ENCODE measurements around the gene KRTAP12-2.
"Not testable (repeated sequence)": the region's sequence is repeated elsewhere in the genome, so short reads cannot be mapped to it uniquely, and the experiment has no call there.

Gene KRTAP12-2

DNA sequence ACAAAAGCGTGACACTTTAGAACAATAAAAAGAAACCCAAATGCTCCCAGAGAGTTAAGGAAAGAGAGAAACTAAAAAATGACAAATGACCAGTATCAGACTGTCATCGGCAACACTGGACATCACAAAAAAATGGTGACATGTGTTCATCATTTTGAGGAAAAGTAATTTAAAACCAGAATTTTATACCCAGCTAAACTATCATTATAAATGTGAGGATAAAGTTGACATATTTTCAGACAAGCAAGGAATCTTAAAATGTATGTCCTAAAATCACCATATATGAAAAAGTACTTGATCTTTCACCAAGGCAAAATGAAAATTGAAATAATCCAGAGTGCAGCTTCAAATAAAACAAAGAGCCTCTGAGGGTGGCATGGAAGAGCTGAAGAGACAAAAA lies 21.8 kb downstream of the KRTAP12-2 start:
- TF ChIP-seq, protein P1, sequence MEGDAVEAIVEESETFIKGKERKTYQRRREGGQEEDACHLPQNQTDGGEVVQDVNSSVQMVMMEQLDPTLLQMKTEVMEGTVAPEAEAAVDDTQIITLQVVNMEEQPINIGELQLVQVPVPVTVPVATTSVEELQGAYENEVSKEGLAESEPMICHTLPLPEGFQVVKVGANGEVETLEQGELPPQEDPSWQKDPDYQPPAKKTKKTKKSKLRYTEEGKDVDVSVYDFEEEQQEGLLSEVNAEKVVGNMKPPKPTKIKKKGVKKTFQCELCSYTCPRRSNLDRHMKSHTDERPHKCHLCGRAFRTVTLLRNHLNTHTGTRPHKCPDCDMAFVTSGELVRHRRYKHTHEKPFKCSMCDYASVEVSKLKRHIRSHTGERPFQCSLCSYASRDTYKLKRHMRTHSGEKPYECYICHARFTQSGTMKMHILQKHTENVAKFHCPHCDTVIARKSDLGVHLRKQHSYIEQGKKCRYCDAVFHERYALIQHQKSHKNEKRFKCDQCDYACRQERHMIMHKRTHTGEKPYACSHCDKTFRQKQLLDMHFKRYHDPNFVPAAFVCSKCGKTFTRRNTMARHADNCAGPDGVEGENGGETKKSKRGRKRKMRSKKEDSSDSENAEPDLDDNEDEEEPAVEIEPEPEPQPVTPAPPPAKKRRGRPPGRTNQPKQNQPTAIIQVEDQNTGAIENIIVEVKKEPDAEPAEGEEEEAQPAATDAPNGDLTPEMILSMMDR (conservative IDR thresholded peaks at IDR 0.05; ENCODE audit: low read depth, low read length): no peak

DNA sequence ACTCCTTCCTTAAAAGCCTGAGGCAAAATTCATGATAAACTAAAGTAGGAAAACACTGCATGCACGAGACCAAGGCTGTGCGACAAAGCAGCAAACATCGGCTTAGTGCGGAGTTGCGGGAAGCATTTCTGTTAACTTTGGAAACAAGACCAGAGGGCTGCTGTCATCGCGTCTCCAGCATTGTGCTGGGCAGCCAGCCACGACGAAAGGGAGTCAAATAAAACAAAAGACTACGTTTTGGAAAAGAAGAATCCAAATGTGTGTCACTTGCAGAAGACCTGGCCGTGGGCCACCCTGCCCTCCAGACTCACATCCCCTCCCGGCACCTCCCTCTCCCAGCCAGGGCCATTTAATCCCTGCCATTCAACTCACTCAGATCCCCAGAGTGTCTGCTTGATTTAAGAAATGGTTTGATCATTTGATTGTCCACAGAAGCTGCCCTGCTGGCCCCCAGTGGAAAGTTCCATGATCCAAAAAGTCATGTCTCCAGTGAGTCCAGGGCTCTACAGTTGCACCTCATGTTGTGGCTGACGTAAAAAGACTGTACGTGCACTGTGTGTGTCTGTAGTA lies 22.9 kb downstream of the KRTAP12-2 start:
- TF ChIP-seq, protein P1 (conservative IDR thresholded peaks at IDR 0.05; ENCODE audit: low read depth, low read length): no peak
- no peak for DNase-seq (ENCODE audit: low read depth)
- H3K4me3 ChIP-seq (ENCODE audit: low read length): no peak overlapping the region

More for the DNA sequence above, 21.8 kb downstream of the KRTAP12-2 start:
- no peak overlapping the region for H3K4me3 ChIP-seq (ENCODE audit: low read length)
- DNase-seq (ENCODE audit: low read depth): no peak

DNA sequence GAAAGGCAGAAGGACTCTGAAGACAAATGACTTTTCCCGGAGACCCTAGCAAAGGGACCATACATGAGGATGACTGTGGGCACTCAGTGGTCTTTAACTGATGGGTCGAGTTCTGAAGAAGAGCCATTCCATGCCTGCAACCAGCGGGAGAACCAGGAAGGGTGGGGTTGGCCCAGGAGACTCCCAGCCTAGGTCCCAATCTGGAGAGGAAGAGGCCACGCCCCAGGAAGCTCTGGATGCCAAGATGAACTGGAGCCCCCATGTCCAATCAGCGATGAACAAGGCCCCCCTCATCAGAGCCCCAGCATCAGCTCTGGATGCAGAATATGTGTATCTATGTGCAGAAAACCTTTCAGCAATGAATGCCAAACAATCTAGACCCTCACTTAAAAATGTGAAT lies 26.0 kb downstream of the KRTAP12-2 start:
- TF ChIP-seq, protein P1 (conservative IDR thresholded peaks at IDR 0.05; ENCODE audit: low read depth, low read length): no peak
- DNase-seq (ENCODE audit: low read depth): no peak
- no peak overlapping the region for H3K4me3 ChIP-seq (ENCODE audit: low read length)

DNA sequence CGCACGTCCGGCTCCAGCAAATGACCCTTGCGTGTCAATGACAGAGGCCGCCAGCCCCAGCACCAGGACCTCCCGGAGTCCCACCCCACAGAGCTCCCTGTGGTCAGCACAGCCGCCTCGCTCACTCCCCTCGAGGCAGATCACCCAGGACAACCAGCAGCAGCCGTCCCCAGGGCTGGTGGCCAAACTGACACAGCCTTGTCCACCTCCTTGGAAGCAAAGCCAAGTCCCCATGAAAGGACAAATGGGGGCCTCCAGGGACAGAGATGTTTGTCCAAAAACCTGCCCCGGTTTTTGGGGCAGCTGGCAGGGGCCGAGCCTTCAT lies 27.4 kb downstream of the KRTAP12-2 start:
- no peak for DNase-seq (ENCODE audit: low read depth)
- H3K4me3 ChIP-seq (ENCODE audit: low read length): no peak overlapping the region
- TF ChIP-seq, protein P1 (conservative IDR thresholded peaks at IDR 0.05; ENCODE audit: low read depth, low read length): no peak

DNA sequence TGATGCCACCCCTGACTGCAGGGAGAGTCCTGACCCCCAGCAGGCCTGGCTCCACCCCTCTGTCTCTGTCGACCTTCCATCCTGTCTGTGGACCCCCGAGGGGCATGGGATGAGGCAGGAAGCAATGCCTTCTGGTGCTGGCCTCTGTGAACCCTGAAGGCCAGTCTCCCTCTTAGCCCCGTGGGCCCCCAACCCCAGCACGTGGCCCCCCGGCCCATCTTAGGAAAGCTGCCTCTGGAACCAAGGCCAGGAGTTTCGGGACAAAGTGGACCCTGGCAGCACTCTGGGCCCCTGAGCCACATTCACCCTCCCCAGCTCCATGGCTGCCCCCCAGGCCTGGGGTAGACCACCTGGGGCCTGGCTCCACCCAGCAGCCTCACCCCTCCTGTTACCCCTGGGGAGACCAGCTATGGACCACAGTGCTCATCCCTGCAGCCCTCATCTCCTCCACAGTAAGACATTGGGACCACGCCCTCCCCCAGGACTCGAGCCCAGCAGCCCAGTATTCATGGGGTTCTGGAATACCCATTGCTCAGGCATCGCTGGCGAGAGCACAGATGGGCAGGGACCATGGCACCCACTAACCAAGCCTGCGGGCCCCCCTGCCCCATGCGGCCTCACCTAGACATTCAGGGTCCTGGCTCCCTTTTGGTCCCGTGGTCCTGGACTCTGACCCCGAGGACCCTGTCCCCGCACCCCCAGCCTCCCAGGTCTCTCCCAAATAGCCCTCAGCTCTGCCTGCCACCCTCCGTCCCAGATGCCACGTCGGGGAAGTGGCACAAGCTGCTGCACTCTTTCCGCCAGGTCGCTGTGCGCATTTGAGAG lies 28.0 kb downstream of the KRTAP12-2 start:
- not testable (repeated sequence) for DNase-seq (ENCODE audit: low read depth); H3K4me3 ChIP-seq (ENCODE audit: low read length)

DNA sequence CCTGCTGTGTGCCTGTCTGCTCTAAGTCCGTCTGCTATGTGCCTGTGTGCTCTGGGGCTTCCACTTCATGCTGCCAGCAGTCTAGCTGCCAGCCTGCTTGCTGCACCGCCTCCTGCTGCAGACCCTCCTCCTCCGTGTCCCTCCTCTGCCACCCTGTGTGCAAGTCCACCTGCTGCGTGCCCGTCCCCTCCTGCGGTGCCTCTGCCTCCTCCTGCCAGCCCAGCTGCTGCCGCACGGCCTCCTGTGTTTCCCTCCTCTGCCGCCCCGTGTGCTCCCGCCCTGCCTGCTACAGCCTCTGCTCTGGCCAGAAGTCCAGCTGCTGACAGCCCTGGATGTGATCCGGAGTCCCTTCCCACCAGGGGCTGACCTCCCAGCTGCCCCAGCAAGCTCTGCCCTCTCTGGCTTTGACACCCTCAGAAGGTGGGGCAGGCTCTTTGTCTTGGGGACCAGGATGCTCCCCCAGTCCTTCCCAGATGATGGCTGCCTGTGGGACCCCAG lies 28.8 kb downstream of the KRTAP12-2 start:
- DNase-seq (ENCODE audit: low read depth); H3K4me3 ChIP-seq (ENCODE audit: low read length): not testable (repeated sequence)

DNA sequence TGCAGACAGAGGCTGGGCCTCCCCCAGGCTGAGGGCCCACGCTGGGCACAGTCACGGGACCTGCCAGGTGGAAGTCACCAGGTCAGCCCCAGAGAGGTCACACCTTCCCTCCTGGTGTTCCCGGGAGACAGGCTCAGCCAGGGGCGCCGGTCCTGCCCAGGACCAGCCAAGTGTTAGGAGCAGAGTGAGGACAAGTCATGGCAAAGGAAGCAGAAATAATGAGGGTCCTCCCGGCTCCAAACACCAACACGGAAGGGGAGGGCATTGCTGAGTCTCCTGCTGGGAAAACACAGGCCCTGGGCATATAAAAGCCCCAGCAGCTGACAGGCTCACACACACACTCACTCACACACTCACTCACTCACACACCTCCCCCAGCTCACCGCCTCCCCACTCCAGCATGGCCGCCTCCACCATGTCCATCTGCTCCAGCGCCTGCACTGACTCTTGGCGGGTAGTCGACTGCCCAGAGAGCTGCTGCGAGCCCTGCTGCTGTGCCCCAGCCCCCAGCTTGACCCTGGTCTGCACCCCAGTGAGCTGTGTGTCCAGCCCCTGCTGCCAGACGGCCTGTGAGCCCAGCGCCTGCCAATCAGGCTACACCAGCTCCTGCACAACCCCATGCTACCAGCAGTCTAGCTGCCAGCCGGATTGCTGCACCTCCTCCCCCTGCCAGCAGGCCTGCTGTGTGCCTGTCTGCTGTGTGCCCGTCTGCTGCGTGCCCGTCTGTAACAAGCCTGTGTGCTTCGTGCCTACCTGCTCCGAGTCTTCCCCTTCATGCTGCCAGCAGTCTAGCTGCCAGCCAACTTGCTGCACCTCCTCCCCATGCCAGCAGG lies 29.5 kb downstream of the KRTAP12-2 start, which contains the start of gene KRTAP10-10:
KRTAP10-10 (plus strand) TSS at position 339 of the 833 bp plus-strand sequence; CDS start at position 401, 62 bp downstream.
- no peak for DNase-seq (ENCODE audit: low read depth)
- TF ChIP-seq, protein P1 (conservative IDR thresholded peaks at IDR 0.05; ENCODE audit: low read depth, low read length): no peak

More for the DNA sequence above, 29.5 kb downstream of the KRTAP12-2 start, which contains the start of gene KRTAP10-10:
- no peak within 1 kb of the TSS for H3K4me3 ChIP-seq (ENCODE audit: low read length)
